GM21390 (cell line): Measurements from ENCODE around the gene GRM7.

Experiments
- ATAC-seq: cut with Tn5 transposase; IDR thresholded peaks from one replicate; pipeline ENCODE4 v1.9.1; 2021; ENCODE audit not compliant: unreplicated experiment

Gene GRM7

GRCh38 chr3:6965881-6966280, 105.0 kb downstream of the GRM7 start:
- ATAC-seq: no peak

- no peak for ATAC-seq
Measured at GRCh38 chr3:6971933-6972332, 111.0 kb downstream of the GRM7 start.

GRCh38 chr3:6985848-6986247, 124.9 kb downstream of the GRM7 start:
- no peak for ATAC-seq

GRCh38 chr3:6989608-6990291, 128.8 kb downstream of the GRM7 start:
- no peak for ATAC-seq

- ATAC-seq: no peak
Measured at GRCh38 chr3:6994081-6994668, 133.3 kb downstream of the GRM7 start.

GRCh38 chr3:7000501-7000900, 139.6 kb downstream of the GRM7 start:
- no peak for ATAC-seq

- ATAC-seq: no peak
Measured at GRCh38 chr3:7001370-7001769, 140.5 kb downstream of the GRM7 start.

- ATAC-seq: no peak
Measured at GRCh38 chr3:7015683-7016440, 154.9 kb downstream of the GRM7 start.

GRCh38 chr3:7025581-7026300, 164.8 kb downstream of the GRM7 start:
- ATAC-seq: no peak

GRCh38 chr3:7029562-7029961, 168.6 kb downstream of the GRM7 start:
- ATAC-seq: no peak

- ATAC-seq: no peak
Measured at GRCh38 chr3:7038394-7038793, 177.5 kb downstream of the GRM7 start.

GRCh38 chr3:7062714-7063113, 201.8 kb downstream of the GRM7 start:
- ATAC-seq: no peak

GRCh38 chr3:7070461-7070860, 209.5 kb downstream of the GRM7 start:
- ATAC-seq: no peak

- ATAC-seq: no peak
Measured at GRCh38 chr3:7074217-7074616, 213.3 kb downstream of the GRM7 start.

- no peak for ATAC-seq
Measured at GRCh38 chr3:7075117-7075516, 214.2 kb downstream of the GRM7 start.

- ATAC-seq: no peak
Measured at GRCh38 chr3:7075901-7076300, 215.0 kb downstream of the GRM7 start.

GRCh38 chr3:7082244-7082643, 221.3 kb downstream of the GRM7 start:
- no peak for ATAC-seq

GRCh38 chr3:7086417-7086816, 225.5 kb downstream of the GRM7 start:
- no peak for ATAC-seq

- ATAC-seq: no peak
Measured at GRCh38 chr3:7095116-7095515, 234.2 kb downstream of the GRM7 start.

- no peak for ATAC-seq
Measured at GRCh38 chr3:7100136-7100535, 239.2 kb downstream of the GRM7 start.

- no peak for ATAC-seq
Measured at GRCh38 chr3:7106635-7107034, 245.7 kb downstream of the GRM7 start.
